GM18858 (cell line): ENCODE measurements around the gene LGALS14.

Source experiments
- ATAC-seq: cut with Tn5 transposase; IDR thresholded peaks from one replicate; pipeline ENCODE4 v1.9.1; 2021; ENCODE audit not compliant: unreplicated experiment

The LGALS14 gene

GRCh38 chr19:39740395-39740794 is 36.1 kb downstream of the LGALS14 start:
- no peak for ATAC-seq

GRCh38 chr19:39745643-39746042 is 41.4 kb downstream of the LGALS14 start:
- no peak for ATAC-seq

DNA sequence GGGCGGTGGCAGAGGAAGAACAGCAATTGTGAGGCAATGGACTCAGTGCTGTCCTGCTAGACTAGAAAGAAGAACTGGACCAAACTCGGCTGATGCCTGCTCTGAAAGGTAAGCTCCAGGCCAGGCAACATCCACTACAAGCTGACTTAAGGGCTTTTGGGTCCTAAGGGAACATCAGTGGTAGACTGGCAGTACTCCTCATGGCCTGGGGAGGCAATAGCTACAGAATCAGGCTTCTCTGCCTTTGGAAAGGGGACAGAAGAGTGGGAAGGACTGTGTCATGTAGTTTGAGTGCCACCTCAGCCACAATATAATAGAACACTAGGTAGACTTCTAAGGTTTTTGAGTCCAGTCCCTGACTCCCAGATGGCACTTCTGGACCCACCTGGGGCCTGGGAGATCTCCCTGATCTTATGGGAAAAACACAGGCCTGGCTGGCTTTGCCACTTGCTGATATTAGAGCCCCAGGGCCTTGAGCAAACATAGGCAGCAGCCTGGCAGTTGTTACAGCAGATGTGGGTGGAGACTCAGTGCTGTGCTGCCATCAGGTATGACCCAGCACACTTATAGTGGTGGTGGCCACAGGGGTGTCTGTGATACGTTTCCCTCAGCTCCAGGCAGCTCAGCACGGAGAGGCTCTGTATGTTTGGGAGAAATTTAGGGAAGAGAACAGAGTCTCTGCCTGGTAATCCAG is 42.7 kb downstream of the LGALS14 start:
- no peak for ATAC-seq

DNA sequence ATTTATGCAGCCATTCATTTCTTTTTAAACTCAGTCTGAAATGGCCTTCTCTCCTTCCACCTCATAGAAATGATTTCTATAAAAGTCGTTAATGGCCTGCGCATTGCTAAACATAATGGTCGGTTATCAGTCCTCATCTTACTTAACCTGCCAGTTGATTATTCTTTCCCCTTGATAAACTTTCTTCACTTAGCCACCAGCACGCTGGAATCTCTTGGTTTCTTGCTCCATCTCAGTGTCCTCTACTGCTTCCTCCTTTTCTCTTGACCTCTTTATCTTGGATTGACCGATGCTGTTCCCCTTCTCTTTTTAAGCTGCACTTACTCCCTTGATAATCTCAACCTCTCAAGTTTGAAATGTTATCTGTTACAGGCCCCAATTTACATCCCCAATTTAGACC is 45.7 kb downstream of the LGALS14 start:
- ATAC-seq: no peak

DNA sequence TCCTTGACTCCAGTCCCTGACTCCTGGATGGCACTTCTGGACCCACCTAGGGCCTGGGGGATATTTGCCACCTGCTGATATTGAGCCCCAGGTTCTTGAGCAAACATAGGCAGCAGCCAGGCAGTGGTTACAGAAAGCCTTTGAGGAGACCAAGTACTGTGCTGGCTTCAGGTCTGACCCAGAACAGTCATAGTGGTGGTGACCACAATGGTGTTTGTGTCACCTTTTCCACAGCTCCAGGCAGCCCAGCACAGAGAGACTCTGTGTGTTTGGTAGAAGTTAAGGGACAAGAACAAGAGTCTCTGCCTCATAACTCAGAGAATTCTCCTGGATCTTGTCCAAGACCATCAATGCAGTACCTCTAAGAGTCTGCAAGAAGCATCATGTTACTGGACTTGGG is 48.1 kb downstream of the LGALS14 start:
- ATAC-seq: no peak

DNA sequence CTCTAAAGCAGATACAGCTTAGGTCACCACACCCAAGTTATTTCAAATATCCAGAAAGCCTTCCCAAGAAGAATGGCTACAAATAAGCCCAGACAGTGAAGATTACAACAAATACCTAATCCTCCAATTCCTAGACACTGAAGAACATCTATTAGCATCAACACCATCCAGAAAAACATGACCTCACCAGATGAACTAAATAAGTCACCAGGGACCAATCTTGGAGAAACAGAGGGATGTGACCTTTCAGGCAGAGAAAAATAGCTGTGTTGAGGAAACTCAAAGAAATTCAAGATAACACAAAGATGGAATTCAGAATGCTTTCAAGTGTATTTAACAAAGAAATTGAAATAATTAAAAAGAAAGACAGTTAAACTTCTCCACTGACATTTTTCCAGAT is 48.5 kb downstream of the LGALS14 start:
- no peak for ATAC-seq

- ATAC-seq: no peak
Measured at GRCh38 chr19:39754544-39754943, 50.3 kb downstream of the LGALS14 start.

GRCh38 chr19:39754971-39755370 is 50.7 kb downstream of the LGALS14 start:
- no peak for ATAC-seq
